ENCODE results near the gene HECW1. TPM values are rescaled to one million over a fixed set of nuclear protein-coding genes. Genes with fewer than 3 reads are reported as not detected.

The HECW1 gene
- polyA plus RNA-seq, 2 of the 4 experiments (the other 2 are of a cell fraction): 11.3 TPM

GRCh38 chr7:43562383-43562782 is 449.9 kb downstream of the HECW1 start (continued):
- no peak for TF ChIP-seq BHLHE40 (IDR thresholded peaks at IDR 0.05; ENCODE audit: low read depth, low read length)

GRCh38 chr7:43565786-43566185 is 453.3 kb downstream of the HECW1 start:
- ATAC-seq (no peak), FAIRE-seq (no peak), DNase-seq (ENCODE audit: low read depth in 1 of 2, low spot score in 1 of 2) (no peak)
- 72% methylated on average over 6 of the region's 6 CpGs for WGBS (ENCODE audit: missing lambda C conversion rate)
- Histone ChIP-seq H3K4me1 (peaks cover 9% of the 10 kb centered on the region; the same call in 1 of the 3 replicates), H3K4me3 (no peak overlapping the region), H3K9me3 (no peaks in the 10 kb centered on the region), H3K4me2 (no peak overlapping the region), H3K27ac (no peak overlapping the region)
- ChIA-PET POLR2A (no interaction called here), CTCF (interaction anchor here (0.8 to 1.0 kb wide), 2 partner anchors 15 to 17 kb away, joined by 3 to 5 read pairs; partner anchors contain the start of gene STK17A)
- TF ChIP-seq KDM1A (IDR thresholded peaks at IDR 0.05; ENCODE audit: low read depth) (no peak), MAFK (IDR thresholded peaks at IDR 0.05; ENCODE audit: partially characterized antibody) (peak; percentile 87), POLR2A (IDR thresholded peaks at IDR 0.05; ENCODE audit: low read length) (no peak), HDAC2 (IDR thresholded peaks at IDR 0.05) (no peak), FOSB (CRISPR knock-in tag; IDR thresholded peaks at IDR 0.05) (no peak), USF2 (IDR thresholded peaks at IDR 0.05) (peak; percentile 51; the same call in 1 of the 2 replicates), ZC3H11A (IDR thresholded peaks at IDR 0.05) (no peak), FOSL2 (IDR thresholded peaks at IDR 0.05) (no peak), FOSL2 (CRISPR knock-in tag; IDR thresholded peaks at IDR 0.05) (no peak), POLR2AphosphoS2 (conservative IDR thresholded peaks at IDR 0.05; ENCODE audit: low read length) (no peak)

DNA sequence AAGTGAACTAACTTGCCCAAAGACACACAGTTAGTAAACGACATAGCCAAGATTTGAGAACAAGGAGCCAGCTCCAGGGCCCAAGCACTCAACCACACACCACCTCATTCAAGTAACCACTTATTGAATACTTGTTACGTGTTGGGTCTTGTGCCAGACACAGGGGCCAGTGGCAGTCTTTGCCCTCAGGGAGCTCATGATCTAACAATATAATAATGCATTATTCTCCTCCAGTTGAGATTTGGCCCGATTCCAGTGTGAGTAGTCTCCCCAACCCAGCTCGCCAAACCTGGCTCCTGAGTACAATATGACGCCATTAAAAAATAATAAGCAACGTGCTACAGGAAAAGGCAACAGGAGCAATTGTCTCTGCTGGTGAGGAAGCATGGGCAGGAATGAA is 456.1 kb downstream of the HECW1 start:
- Histone ChIP-seq H3K9me3 (no peaks in the 10 kb centered on the region), H3K4me1 (peaks cover 24% of the 10 kb centered on the region), H3K27ac (peak overlapping the region in 1 of 2 experiments; percentile 58; a peak in 3 of 6 replicates), H3K4me2 (no peak overlapping the region), H3K4me3 (no peak overlapping the region)
- no peak for FAIRE-seq
- ATAC-seq: no peak
- 67% methylated on average over 6 of the region's 6 CpGs for WGBS (ENCODE audit: missing lambda C conversion rate)
- ChIA-PET POLR2A (no interaction called here), CTCF (interaction anchor here (0.7 to 2.2 kb wide), 6 partner anchors 14 to 271 kb away, joined by 3 to 7 read pairs (median 4); partner anchors contain the start of gene STK17A)
- TF ChIP-seq FOSL2 (IDR thresholded peaks at IDR 0.05) (no peak), FOSL2 (CRISPR knock-in tag; IDR thresholded peaks at IDR 0.05) (no peak), CBX2 (IDR thresholded peaks at IDR 0.05; ENCODE audit: borderline replicate concordance, low read depth) (no peak), TFCP2L1 (CRISPR knock-in tag; IDR thresholded peaks at IDR 0.05) (no peak), EHMT2 (IDR thresholded peaks at IDR 0.05; ENCODE audit: low read depth) (no peak), CTCF (IDR thresholded peaks at IDR 0.05) (no peak), CEBPB (IDR thresholded peaks at IDR 0.05) (no peak), FOSB (CRISPR knock-in tag; IDR thresholded peaks at IDR 0.05) (no peak), MYC (IDR thresholded peaks at IDR 0.05; ENCODE audit: borderline replicate concordance, low read length) (no peak), BHLHE40 (IDR thresholded peaks at IDR 0.05; ENCODE audit: low read depth, low read length) (no peak), ZC3H11A (IDR thresholded peaks at IDR 0.05) (no peak), E2F6 (IDR thresholded peaks at IDR 0.05; ENCODE audit: borderline replicate concordance, low read depth) (no peak), RFX5 (IDR thresholded peaks at IDR 0.05) (no peak), MAFK (IDR thresholded peaks at IDR 0.05; ENCODE audit: partially characterized antibody) (no peak)
- TF ChIP-seq, protein P1, sequence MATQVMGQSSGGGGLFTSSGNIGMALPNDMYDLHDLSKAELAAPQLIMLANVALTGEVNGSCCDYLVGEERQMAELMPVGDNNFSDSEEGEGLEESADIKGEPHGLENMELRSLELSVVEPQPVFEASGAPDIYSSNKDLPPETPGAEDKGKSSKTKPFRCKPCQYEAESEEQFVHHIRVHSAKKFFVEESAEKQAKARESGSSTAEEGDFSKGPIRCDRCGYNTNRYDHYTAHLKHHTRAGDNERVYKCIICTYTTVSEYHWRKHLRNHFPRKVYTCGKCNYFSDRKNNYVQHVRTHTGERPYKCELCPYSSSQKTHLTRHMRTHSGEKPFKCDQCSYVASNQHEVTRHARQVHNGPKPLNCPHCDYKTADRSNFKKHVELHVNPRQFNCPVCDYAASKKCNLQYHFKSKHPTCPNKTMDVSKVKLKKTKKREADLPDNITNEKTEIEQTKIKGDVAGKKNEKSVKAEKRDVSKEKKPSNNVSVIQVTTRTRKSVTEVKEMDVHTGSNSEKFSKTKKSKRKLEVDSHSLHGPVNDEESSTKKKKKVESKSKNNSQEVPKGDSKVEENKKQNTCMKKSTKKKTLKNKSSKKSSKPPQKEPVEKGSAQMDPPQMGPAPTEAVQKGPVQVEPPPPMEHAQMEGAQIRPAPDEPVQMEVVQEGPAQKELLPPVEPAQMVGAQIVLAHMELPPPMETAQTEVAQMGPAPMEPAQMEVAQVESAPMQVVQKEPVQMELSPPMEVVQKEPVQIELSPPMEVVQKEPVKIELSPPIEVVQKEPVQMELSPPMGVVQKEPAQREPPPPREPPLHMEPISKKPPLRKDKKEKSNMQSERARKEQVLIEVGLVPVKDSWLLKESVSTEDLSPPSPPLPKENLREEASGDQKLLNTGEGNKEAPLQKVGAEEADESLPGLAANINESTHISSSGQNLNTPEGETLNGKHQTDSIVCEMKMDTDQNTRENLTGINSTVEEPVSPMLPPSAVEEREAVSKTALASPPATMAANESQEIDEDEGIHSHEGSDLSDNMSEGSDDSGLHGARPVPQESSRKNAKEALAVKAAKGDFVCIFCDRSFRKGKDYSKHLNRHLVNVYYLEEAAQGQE (IDR thresholded peaks at IDR 0.05): no peak
- DNase-seq (ENCODE audit: low read depth in 1 of 2, low spot score in 1 of 2): no peak
